ENCODE results near the gene TPI1.
A peak's percentile ranks its signal among the peaks of the same experiment; 100 is the strongest.
"Not testable (repeated sequence)": the region's sequence is repeated elsewhere in the genome, so short reads cannot be mapped to it uniquely, and the experiment has no call there.

TPI1 gene

DNA sequence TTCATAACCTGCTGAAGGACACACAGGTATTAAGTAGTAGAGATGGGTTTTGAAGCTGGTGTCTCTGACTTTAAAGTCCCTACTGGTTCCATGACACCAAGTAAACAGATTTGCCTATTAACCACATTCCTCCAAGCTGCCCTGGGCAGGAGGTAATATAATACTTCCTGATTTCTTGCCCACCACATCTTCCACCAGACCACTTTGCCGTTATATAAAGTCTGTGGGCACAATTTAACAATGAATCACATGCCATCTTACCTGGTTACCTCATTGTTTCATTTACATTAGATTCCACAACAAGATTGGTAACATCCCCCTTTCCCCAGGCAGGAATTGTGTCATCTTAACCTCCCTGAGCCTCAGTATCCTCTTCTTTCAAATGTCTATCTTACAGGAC, 36.4 kb downstream of the TPI1 start:
- H3K4me3 ChIP-seq (ENCODE audit: low read depth, low read length): no peak overlapping the region
- peak; percentile 71 for DNase-seq (ENCODE audit: low read depth)
- TF ChIP-seq POLR2A (IDR thresholded peaks at IDR 0.05; ENCODE audit: extremely low read depth, insufficient read length) (no peak), MYC (IDR thresholded peaks at IDR 0.05; ENCODE audit: low read depth, low read length) (0 out of 2 replicates have a peak, but pooled peaks have one; percentile 31)
- TF ChIP-seq, protein P1, sequence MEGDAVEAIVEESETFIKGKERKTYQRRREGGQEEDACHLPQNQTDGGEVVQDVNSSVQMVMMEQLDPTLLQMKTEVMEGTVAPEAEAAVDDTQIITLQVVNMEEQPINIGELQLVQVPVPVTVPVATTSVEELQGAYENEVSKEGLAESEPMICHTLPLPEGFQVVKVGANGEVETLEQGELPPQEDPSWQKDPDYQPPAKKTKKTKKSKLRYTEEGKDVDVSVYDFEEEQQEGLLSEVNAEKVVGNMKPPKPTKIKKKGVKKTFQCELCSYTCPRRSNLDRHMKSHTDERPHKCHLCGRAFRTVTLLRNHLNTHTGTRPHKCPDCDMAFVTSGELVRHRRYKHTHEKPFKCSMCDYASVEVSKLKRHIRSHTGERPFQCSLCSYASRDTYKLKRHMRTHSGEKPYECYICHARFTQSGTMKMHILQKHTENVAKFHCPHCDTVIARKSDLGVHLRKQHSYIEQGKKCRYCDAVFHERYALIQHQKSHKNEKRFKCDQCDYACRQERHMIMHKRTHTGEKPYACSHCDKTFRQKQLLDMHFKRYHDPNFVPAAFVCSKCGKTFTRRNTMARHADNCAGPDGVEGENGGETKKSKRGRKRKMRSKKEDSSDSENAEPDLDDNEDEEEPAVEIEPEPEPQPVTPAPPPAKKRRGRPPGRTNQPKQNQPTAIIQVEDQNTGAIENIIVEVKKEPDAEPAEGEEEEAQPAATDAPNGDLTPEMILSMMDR (IDR thresholded peaks at IDR 0.05; ENCODE audit: low read depth, low read length): no peak
- TF ChIP-seq, protein P2, sequence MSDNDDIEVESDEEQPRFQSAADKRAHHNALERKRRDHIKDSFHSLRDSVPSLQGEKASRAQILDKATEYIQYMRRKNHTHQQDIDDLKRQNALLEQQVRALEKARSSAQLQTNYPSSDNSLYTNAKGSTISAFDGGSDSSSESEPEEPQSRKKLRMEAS (IDR thresholded peaks at IDR 0.05; ENCODE audit: low read depth, low read length): peak; percentile 31; the same call in 1 of the 2 replicates

DNA sequence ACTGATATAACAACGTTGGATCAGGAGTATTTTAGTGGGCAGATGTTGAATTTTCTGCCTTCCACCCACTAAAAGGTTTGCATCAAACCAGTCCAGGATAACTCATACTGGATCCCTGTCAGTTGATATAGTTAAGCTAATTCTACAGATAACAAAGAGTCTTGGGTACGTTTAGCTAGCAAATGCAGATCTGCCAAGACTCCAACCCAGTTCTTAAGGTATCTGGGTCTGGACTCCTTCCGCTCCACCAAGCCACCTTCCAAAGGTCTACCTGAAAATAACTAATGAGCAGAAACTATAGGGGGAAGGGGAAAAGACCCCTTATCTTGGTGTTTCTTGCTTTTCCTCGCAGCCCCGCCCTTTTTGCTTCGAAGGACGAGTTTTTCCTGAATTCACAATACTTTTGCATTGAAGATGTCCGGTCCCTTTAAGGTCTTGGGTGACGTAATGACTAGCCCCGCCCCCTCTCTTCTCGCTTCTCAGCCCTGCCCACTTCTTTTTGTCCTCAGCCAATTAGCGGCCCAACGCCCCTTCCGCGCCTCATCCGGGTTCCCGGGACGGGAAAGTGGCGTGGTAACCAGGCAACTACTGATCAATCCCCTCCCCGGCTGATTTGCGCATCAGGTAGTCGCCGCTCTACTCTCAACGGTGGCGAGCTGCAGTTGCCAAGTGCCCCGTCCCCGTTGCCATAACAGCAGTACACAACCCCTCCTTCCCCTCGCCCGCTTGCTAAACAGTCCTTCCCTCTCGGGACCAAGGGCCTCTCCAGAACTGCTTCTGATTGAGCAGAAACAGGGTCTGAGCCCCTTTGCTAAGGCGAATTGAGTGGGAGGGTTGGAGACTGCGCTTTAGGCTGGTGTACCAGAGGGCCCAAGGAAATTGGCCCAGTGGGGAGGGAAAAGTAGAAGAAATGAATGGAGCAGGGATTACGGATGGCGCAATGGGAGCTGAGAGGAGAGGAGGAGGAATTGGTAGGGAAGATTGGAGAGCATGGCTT, 37.2 kb downstream of the TPI1 start, which contains the start of gene LRRC23:
Gene LRRC23 (plus strand): TSS at position 543 of the 997 bp plus-strand sequence. CDS start 812 bp downstream, outside the sequence.
- peak within 1 kb of the TSS; percentile 59 for H3K4me3 ChIP-seq (ENCODE audit: low read depth, low read length)
- TF ChIP-seq POLR2A (IDR thresholded peaks at IDR 0.05; ENCODE audit: extremely low read depth, insufficient read length): peak; percentile 51
- TF ChIP-seq, protein P1 (IDR thresholded peaks at IDR 0.05; ENCODE audit: low read depth, low read length): no peak
- TF ChIP-seq, protein P2 (IDR thresholded peaks at IDR 0.05; ENCODE audit: low read depth, low read length): 0 out of 2 replicates have a peak, but pooled peaks have one; percentile 19
- peak; percentile 95 for DNase-seq (ENCODE audit: low read depth)

DNA sequence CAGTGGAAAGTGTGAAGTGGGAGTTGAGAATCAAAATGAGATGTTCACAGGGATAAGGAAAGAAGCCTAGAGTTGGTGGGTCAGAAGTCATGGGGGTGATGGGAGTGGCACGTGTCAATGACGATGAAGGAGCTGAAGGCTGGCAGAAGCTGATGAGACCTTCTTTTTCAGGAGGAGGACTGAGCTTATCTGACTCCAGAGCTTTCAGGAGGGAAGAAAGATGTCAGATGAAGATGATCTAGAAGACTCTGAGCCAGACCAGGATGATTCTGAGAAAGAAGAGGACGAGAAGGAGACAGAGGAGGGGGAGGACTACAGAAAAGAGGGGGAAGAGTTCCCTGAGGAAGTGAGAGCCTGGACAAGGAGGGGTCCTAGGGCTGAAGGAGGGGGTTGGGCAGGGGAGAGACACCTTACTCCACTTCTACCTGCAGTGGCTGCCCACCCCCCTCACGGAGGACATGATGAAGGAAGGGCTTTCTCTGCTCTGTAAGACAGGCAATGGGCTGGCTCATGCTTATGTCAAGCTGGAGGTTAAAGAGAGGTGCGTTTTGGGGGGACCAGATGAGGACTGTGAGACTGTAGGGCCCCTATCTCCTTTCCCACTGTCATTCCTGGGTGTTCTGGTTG, 38.2 kb downstream of the TPI1 start:
- TF ChIP-seq MYC (IDR thresholded peaks at IDR 0.05; ENCODE audit: low read depth, low read length) (no peak), POLR2A (IDR thresholded peaks at IDR 0.05; ENCODE audit: extremely low read depth, insufficient read length) (no peak)
- TF ChIP-seq, protein P1 (IDR thresholded peaks at IDR 0.05; ENCODE audit: low read depth, low read length): no peak
- TF ChIP-seq, protein P2 (IDR thresholded peaks at IDR 0.05; ENCODE audit: low read depth, low read length): no peak
- H3K4me3 ChIP-seq (ENCODE audit: low read depth, low read length): peak overlapping the region; percentile 59
- no peak for DNase-seq (ENCODE audit: low read depth)

DNA sequence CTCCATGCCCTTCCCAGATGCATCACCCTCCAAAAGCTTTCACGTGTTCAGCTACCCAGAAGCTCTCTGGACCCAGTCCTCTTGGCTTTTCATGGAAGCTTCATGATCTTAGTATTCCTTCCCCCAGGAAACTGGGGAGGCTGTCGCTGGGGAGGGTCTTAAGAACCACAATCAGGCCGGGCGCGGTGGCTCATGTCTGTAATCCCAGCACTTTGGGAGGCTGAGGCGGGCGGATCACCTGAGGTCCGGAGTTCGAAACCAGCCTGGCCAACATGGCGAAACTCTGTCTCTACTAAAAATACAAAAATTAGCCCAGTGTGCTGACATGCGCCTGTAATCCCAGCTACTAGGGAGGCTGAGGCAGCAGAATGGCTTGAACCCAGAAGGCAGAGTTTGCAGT, 40.8 kb downstream of the TPI1 start:
- not testable (repeated sequence) for H3K4me3 ChIP-seq (ENCODE audit: low read depth, low read length); DNase-seq (ENCODE audit: low read depth)

DNA sequence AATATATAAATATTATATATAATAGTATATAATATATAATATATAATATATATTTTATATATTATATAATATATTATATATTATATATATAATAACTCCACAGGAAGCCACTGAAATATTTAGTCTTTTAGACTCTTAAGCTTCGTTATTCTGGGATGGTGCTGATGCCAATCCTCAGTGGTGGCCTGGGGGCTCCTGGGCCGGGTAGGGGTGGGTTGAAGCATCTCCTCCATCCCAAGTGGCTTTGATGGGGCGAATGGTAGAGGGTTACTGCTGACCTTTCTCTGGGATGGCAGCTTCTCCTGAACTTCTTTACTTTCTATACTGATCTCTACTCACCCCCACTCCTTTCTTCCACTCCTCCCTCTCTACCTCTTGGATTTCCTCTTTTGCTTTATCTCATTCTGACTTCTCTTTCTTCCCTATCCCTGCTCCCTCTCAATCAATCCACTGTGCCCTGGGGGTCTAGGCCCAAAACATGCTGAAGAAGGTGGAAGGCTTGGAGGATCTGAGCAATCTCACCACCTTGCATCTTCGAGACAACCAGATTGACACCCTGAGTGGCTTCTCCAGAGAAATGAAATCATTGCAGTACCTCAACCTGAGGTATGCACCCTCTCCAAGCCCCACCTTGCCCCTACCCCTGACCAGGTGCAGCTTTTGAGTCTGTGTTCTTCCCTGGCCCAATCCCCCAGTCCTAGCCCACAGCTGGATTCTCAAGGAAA, 42.3 kb downstream of the TPI1 start:
- no peak for TF ChIP-seq MYC (IDR thresholded peaks at IDR 0.05; ENCODE audit: low read depth, low read length)
- TF ChIP-seq, protein P1 (IDR thresholded peaks at IDR 0.05; ENCODE audit: low read depth, low read length): no peak
- no peak for TF ChIP-seq POLR2A (IDR thresholded peaks at IDR 0.05; ENCODE audit: extremely low read depth, insufficient read length)
- TF ChIP-seq, protein P2 (IDR thresholded peaks at IDR 0.05; ENCODE audit: low read depth, low read length): no peak
- DNase-seq (ENCODE audit: low read depth): no peak
- no peak overlapping the region for H3K4me3 ChIP-seq (ENCODE audit: low read depth, low read length)
